Measurements from ENCODE around the gene MRC1.

MRC1 gene

DNA sequence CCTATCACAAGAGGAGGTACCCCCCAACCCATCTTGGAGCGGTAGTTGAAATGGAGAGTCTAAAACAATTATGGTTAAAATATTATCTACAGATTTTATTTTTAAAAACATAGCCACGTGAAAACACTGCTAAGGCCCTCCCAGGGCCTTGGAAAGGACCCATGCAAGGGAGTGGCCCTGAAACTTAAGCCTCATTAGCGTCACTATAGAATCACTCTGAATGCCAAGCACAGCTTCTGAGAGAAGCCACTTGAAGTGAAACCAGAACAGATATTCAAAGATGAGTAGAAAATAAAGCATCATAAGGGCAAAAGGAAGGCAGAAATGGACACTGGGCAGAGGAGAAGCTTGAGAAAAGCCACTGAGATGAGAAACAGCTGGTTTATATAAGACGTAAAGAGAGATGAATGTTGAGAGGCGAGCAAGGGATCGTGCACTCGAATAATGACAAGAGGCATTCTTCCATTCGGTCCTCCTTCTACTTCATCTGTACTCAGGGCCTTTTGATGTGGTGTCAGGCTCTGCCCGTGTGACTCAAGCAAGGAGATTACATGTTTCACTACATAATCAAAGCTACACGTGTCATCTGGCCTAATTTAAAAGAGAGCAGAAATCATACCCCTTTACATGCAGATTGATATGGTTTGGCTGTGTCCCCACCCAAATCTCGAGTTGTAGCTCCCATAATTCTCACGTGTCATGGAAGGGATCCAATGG is 109.2 kb downstream of the MRC1 start:
- TF ChIP-seq EP300 (IDR thresholded peaks at IDR 0.05; ENCODE audit: borderline replicate concordance) (no peak), NFIC (IDR thresholded peaks at IDR 0.05) (no peak), FOXM1 (IDR thresholded peaks at IDR 0.05; ENCODE audit: borderline replicate concordance, low read depth) (no peak), RAD21 (IDR thresholded peaks at IDR 0.05; ENCODE audit: low read depth) (no peak), TCF12 (IDR thresholded peaks at IDR 0.05; ENCODE audit: low read depth) (no peak), YY1 (IDR thresholded peaks at IDR 0.05; ENCODE audit: low read depth) (no peak)

DNA sequence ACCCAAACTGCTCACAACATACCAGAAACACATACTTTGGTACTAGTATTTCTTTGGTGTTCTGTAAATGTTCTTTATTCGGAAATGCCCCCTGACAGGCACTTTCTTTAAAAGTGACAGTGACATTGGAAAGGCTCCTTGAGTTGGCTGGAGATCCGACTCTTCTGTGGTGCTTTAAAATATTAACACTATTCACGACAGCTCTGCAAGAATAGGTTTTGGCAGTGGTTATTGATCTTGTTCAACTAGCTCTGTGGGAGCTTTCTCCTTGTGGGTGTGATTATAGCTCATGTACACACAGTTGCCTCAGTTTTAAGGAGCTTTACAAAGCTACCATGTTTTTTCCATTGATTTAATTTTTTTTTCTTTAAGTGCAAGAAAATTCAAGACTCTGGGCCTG is 112.2 kb downstream of the MRC1 start:
- no peak for TF ChIP-seq YY1 (IDR thresholded peaks at IDR 0.05; ENCODE audit: low read depth)
- no peak for TF ChIP-seq NFIC (IDR thresholded peaks at IDR 0.05)
- no peak for TF ChIP-seq TEAD4 (IDR thresholded peaks at IDR 0.05)
- no peak for TF ChIP-seq CREB1 (IDR thresholded peaks at IDR 0.05; ENCODE audit: low read depth)
- TF ChIP-seq ZBTB7A (IDR thresholded peaks at IDR 0.05; ENCODE audit: low read depth): no peak
- TF ChIP-seq CEBPB (IDR thresholded peaks at IDR 0.05): no peak
- TF ChIP-seq FOXM1 (IDR thresholded peaks at IDR 0.05; ENCODE audit: borderline replicate concordance, low read depth): no peak
- TF ChIP-seq, protein P1, sequence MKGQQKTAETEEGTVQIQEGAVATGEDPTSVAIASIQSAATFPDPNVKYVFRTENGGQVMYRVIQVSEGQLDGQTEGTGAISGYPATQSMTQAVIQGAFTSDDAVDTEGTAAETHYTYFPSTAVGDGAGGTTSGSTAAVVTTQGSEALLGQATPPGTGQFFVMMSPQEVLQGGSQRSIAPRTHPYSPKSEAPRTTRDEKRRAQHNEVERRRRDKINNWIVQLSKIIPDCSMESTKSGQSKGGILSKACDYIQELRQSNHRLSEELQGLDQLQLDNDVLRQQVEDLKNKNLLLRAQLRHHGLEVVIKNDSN (IDR thresholded peaks at IDR 0.05): no peak

DNA sequence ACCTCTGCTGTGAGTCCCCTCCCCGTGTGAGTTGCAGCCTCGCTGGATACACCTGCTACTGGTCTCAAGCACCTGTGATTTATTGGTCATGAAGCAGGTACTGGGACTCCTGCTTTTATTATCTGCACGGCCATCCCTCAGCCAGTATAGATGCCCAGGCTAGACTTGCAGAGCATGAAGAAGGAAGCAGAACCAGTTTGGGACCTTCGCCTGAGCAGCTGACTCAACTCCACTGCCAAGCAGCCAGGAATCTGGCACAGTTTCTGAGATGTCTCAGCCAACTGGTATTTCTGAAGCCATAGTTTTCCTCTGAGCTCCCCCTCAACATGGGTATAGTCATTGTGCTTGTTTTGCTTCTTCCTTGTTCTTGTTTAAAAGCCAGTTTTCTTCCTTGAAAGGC is 114.6 kb downstream of the MRC1 start:
- TF ChIP-seq, protein P1 (IDR thresholded peaks at IDR 0.05): no peak
- TF ChIP-seq ZBTB7A (IDR thresholded peaks at IDR 0.05; ENCODE audit: low read depth) (no peak), TAF1 (IDR thresholded peaks at IDR 0.05; ENCODE audit: low read depth) (no peak), TCF12 (IDR thresholded peaks at IDR 0.05; ENCODE audit: low read depth) (no peak), NFIC (IDR thresholded peaks at IDR 0.05) (no peak)
- TF ChIP-seq, protein P2, sequence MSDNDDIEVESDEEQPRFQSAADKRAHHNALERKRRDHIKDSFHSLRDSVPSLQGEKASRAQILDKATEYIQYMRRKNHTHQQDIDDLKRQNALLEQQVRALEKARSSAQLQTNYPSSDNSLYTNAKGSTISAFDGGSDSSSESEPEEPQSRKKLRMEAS (IDR thresholded peaks at IDR 0.05): no peak

DNA sequence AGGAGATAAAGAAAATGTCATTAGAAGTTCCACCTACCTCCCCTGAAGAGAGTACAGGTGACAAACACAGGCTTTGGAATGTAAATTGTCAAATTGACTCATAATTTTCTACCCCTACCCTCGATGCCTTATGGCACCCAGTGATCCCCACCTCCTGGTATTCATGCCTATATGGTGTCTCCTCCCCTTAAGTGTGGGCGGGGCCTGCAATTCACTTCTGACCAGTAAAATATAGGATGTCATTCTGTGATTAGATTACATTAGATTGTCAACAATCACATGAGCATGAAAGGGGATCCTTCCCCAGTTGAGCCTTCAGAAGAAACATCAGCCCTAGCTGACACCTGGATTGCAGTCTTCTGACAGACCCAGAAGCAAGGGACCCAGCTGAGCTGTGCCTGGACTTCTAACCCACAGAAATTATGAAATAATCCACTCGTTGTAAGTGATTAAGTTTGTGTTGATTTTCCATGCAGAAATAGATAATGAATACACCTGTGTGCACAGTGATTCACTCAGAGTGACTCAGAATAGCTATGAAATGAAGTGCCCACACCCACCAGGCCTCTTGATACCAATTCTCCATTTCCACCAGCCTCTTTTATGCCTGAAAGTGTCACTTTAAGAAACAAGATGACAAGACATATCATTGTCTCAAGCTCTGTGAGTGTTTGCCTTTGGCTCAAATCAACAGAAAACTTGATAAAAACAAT is 134.0 kb downstream of the MRC1 start:
- TF ChIP-seq YY1 (IDR thresholded peaks at IDR 0.05; ENCODE audit: low read depth): no peak
- no peak for TF ChIP-seq EP300 (IDR thresholded peaks at IDR 0.05; ENCODE audit: borderline replicate concordance)
- no peak for TF ChIP-seq TAF1 (IDR thresholded peaks at IDR 0.05; ENCODE audit: low read depth)
- TF ChIP-seq, protein P3, sequence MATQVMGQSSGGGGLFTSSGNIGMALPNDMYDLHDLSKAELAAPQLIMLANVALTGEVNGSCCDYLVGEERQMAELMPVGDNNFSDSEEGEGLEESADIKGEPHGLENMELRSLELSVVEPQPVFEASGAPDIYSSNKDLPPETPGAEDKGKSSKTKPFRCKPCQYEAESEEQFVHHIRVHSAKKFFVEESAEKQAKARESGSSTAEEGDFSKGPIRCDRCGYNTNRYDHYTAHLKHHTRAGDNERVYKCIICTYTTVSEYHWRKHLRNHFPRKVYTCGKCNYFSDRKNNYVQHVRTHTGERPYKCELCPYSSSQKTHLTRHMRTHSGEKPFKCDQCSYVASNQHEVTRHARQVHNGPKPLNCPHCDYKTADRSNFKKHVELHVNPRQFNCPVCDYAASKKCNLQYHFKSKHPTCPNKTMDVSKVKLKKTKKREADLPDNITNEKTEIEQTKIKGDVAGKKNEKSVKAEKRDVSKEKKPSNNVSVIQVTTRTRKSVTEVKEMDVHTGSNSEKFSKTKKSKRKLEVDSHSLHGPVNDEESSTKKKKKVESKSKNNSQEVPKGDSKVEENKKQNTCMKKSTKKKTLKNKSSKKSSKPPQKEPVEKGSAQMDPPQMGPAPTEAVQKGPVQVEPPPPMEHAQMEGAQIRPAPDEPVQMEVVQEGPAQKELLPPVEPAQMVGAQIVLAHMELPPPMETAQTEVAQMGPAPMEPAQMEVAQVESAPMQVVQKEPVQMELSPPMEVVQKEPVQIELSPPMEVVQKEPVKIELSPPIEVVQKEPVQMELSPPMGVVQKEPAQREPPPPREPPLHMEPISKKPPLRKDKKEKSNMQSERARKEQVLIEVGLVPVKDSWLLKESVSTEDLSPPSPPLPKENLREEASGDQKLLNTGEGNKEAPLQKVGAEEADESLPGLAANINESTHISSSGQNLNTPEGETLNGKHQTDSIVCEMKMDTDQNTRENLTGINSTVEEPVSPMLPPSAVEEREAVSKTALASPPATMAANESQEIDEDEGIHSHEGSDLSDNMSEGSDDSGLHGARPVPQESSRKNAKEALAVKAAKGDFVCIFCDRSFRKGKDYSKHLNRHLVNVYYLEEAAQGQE (IDR thresholded peaks at IDR 0.05; ENCODE audit: low read depth): no peak
- TF ChIP-seq NFIC (IDR thresholded peaks at IDR 0.05): no peak

DNA sequence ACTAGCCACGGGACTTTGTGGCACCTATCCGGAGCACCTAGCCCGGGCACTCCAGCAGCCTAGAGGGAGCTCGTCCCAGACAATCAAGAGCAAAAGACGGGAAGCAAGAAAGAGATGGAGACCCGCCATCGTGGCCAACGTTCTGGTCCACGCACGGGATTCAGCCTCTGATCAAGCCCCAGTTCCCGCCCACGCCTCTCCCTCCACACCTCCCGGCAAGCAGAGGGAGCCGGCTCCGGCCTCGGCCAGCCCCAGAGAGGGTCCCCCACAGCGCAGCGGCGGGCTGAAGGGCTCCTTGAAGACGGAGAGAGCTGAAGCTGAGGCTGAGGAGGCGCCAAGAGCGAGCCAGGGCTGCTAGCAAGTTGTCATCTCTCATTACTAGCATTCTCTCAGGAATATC is 141.6 kb downstream of the MRC1 start:
- TF ChIP-seq, protein P3 (IDR thresholded peaks at IDR 0.05; ENCODE audit: low read depth): no peak
- TF ChIP-seq CREB1 (IDR thresholded peaks at IDR 0.05; ENCODE audit: low read depth) (no peak), CEBPB (IDR thresholded peaks at IDR 0.05) (no peak), EP300 (IDR thresholded peaks at IDR 0.05; ENCODE audit: borderline replicate concordance) (no peak), TEAD4 (IDR thresholded peaks at IDR 0.05) (no peak), NFIC (IDR thresholded peaks at IDR 0.05) (no peak), YY1 (IDR thresholded peaks at IDR 0.05; ENCODE audit: low read depth) (no peak)
- TF ChIP-seq, protein P1 (IDR thresholded peaks at IDR 0.05): no peak
- TF ChIP-seq, protein P2 (IDR thresholded peaks at IDR 0.05): no peak

DNA sequence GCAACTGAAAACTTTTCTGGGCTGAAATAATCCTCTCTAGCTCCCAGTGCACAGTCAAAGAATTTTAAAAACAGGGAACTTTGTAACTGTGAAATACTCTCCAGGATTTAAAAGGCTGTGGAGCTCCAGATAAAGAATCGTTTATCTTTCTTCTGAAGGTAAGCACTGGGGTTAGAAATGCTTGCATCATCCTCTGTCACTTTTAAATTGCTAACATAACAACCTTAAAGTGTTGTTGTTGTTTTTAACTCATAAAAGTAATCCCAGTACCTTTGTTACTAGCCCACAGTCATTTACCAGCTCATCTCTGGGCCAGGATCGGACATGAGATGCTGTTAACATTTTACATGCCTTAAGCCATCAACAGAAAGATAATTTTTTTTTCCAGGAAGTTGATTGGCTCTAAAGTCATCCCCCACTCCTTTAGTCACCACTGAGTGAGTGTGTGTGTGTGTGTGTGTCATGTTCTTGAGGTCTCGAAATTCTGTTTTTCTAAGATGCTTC is 142.8 kb downstream of the MRC1 start, which contains the start of gene SLC39A12:
TSS of gene SLC39A12 (plus strand) at position 51 of the 504 bp plus-strand sequence. CDS start 1,359 bp downstream, outside the sequence.
- TF ChIP-seq ZBTB7A (IDR thresholded peaks at IDR 0.05; ENCODE audit: low read depth) (no peak), RAD21 (IDR thresholded peaks at IDR 0.05; ENCODE audit: low read depth) (no peak), YY1 (IDR thresholded peaks at IDR 0.05; ENCODE audit: low read depth) (no peak)
